GM12878 (cell line): Measurements from ENCODE around the gene DNAJC12.

Experiments used
- CBFB ChIP-seq: IDR thresholded peaks from 2 replicates; pipeline ENCODE4 v1.6.1; 2016; ENCODE audit warnings: antibody characterized with exemption, low read depth
- CTCF ChIP-seq, 3 experiments: IDR thresholded peaks in 2 of 3; conservative IDR thresholded peaks in 1 of 3; 2 replicates each; pipeline ENCODE4 v1.5.1; 2011; ENCODE audit warnings: low read depth in 3 of 3, low read length in 3 of 3, mild to moderate bottlenecking in 3 of 3, control low read depth in 2 of 3, moderate library complexity in 2 of 3, inconsistent platforms in 1 of 3, mixed read lengths in 1 of 3; ENCODE audit not compliant: control insufficient read depth in 2 of 3, insufficient read depth in 1 of 3; ENCODE audit errors: extremely low read depth in 1 of 3
- KDM1A ChIP-seq: fragments of 200-600 bp; sonication (generic); IDR thresholded peaks from 2 replicates; pipeline ENCODE4 v1.6.1; 2016; ENCODE audit warnings: borderline replicate concordance
- POLR2A ChIP-seq: IDR thresholded peaks from 2 replicates; pipeline ENCODE4 v1.6.1; 2011; ENCODE audit warnings: low read depth, mild to moderate bottlenecking, low read length
- SMAD1 ChIP-seq: fragments of 450-650 bp; IDR thresholded peaks from 2 replicates; pipeline ENCODE4 v1.6.1; 2018; ENCODE audit warnings: mild to moderate bottlenecking, low read depth; ENCODE audit not compliant: partially characterized antibody
- SMARCA5 ChIP-seq: fragments of 450-650 bp; IDR thresholded peaks from 2 replicates; pipeline ENCODE4 v1.6.1; 2017; ENCODE audit warnings: mild to moderate bottlenecking

DNA sequence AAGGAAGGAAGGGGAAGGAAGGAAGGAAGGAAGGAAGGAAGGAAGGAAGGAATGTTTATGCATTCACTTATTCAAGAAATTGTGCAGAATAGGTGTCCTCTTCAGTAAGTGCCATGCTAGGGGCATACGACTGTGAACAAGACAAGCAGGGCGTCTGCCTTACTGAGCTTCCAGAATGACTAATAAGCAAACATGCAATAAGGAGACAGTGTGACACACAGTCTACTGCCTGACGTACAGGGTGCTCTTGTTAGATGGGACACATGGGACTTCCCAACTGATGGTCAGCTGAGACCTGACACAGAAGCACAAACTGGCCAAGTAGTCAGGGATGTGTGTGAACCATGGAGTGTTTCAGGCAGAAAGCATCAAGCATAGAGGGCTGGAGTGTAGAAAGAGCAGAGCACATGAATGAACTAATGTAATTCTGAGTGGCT, 18.2 kb downstream of the DNAJC12 start:
- TF ChIP-seq POLR2A (no peak), KDM1A (no peak), CTCF (IDR thresholded peaks at IDR 0.05 in 2 of 3, conservative IDR thresholded peaks at IDR 0.05 in 1 of 3; ENCODE audit: control insufficient read depth in 2 of 3, extremely low read depth in 1 of 3, insufficient read depth in 1 of 3, low read depth in 3 of 3, low read length in 3 of 3) (no peak), CBFB (no peak), SMARCA5 (no peak), SMAD1 (no peak)
